T-helper 1 cell treated with Interleukin-12 subunit alpha and Interleukin-12 subunit beta and Interleukin-4 antibody, amounts not matched to agents 30 μg/mL and 1 μg/mL, for 36 hours (primary cell): ENCODE data around the gene SOWAHC.
"Not testable (repeated sequence)": the region's sequence is repeated elsewhere in the genome, so short reads cannot be mapped to it uniquely, and the experiment has no call there.

Source experiments
- H3K27ac Mint-ChIP-seq: one replicate; pipeline ENCODE4 v1.8.0; 2021; ENCODE audit warnings: mild to moderate bottlenecking, mixed read lengths
- H3K27me3 Mint-ChIP-seq: one replicate; pipeline ENCODE4 v1.8.0; 2021; ENCODE audit warnings: low read depth, mixed read lengths
- H3K36me3 Mint-ChIP-seq: one replicate; pipeline ENCODE4 v1.8.0; 2021; ENCODE audit warnings: low read depth, mixed read lengths
- H3K4me1 Mint-ChIP-seq: one replicate; pipeline ENCODE4 v1.8.0; 2021; ENCODE audit warnings: low read depth, mixed read lengths
- H3K4me3 Mint-ChIP-seq: one replicate; pipeline ENCODE4 v1.8.0; 2021; ENCODE audit warnings: mild to moderate bottlenecking, moderate library complexity, mixed read lengths
- H3K9me3 Mint-ChIP-seq: one replicate; pipeline ENCODE4 v1.8.0; 2021; ENCODE audit warnings: mixed read lengths

The SOWAHC gene, protein sequence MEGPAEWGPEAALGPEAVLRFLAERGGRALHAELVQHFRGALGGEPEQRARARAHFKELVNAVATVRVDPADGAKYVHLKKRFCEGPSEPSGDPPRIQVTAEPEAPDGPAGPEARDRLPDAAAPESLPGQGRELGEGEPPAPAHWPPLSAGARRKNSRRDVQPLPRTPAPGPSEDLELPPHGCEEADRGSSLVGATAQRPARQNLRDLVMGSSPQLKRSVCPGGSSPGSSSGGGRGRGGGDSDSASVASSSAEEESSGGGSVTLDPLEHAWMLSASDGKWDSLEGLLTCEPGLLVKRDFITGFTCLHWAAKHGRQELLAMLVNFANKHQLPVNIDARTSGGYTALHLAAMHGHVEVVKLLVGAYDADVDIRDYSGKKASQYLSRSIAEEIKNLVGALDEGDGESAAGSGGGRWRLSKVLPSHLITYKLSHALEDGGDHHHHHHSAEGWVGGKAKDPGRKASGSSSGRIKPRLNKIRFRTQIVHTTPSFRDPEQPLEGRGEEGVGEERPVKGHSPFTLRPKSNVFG

DNA sequence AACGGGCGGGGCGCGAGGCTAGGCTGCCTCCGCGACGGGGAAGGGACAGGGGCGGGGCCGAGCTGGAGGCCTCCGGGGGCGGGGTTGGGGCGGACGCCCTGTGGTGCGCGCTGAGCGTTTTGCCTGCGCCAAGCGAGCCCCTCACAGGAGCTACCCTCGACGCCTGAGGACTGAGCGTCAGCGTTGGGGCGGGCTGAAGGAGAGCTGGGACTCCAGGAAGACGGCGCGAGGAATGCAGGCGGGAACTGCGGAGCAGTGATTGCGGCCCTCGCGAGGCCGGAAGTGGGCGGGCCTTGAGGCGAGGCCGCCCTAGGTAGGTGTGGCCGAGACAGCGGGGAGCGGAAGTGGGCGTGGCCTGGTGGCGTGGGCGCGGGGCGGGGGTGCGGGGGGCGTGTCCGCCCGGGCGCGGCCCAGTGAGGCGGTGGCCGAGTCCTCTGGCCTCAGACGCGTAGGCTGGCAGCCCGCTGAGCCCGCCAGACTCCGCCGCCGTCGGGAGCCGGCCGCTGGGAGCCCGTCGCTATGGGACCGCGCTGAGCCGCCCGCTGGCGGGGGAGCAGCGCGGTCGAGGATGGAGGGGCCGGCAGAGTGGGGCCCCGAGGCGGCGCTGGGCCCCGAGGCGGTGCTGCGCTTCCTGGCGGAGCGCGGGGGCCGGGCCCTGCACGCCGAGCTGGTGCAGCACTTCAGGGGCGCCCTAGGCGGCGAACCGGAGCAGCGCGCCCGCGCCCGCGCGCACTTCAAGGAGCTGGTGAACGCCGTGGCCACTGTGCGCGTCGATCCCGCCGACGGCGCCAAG, at the start of gene SOWAHC, which contains the start of gene SEPTIN10:
SOWAHC (plus strand) TSS at position 443 of the 793 bp plus-strand sequence; CDS start at position 569, 126 bp downstream.
SEPTIN10 (minus strand) TSS at position 45 of the 793 bp plus-strand sequence. CDS start 139 bp downstream, outside the sequence.
- Mint-ChIP-seq H3K36me3 (peaks cover 6% of the 10 kb centered on the region), H3K4me1 (peaks cover 12% of the 10 kb centered on the region), H3K27me3 (peaks cover 83% of the 10 kb centered on the region), H3K4me3 (peak within 1 kb of the TSS; percentile 82), H3K27ac (peak within 1 kb of the TSS; percentile 68), H3K9me3 (no peaks in the 10 kb centered on the region)

DNA sequence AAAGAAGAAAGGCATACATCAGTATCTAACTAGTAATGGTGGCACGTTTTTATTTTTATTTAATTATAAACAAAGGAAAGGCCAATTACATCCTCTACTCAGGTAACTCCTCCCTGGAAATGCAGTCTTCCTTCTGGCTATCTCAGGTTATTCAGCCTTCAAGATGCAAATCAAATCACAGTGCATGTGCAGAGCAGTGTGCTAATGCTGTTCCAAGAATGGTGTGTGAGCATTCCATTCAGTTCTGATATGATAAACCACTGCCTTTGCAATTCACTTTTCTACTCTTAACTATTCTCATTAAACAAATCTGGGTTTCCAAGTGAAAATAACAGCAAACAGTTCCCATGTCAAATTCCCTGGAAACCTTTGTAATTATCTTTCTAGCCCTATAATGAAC, 38.8 kb upstream of the SOWAHC start:
- no peaks in the 10 kb centered on the region for H3K9me3 Mint-ChIP-seq
- H3K36me3 Mint-ChIP-seq = no peaks in the 10 kb centered on the region
- no peaks in the 10 kb centered on the region for H3K4me1 Mint-ChIP-seq
- no peak overlapping the region for H3K4me3 Mint-ChIP-seq
- H3K27ac Mint-ChIP-seq = no peak overlapping the region
- H3K27me3 Mint-ChIP-seq = peaks cover 6% of the 10 kb centered on the region

DNA sequence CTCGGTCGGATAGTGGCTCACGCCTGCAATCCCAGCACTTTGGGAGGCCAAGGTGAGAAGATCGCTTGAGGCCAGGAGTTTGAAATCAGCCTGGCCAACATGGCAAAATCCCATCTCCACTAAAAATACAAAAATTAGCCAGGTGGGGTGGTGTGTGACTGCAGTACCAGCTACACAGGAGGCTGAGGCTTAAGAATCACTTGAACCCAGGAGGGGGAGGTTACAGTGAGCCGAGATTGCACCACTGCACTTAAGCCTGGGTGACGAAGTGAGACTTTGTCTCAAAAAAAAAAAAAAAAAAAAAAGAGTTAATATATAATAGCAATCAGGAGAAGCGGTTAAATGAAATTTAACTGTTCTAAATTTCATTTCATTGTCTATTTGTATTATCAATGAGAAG, 36.5 kb upstream of the SOWAHC start:
- not testable (repeated sequence) for H3K36me3 Mint-ChIP-seq, H3K4me3 Mint-ChIP-seq, H3K27me3 Mint-ChIP-seq, H3K27ac Mint-ChIP-seq, H3K4me1 Mint-ChIP-seq, H3K9me3 Mint-ChIP-seq

DNA sequence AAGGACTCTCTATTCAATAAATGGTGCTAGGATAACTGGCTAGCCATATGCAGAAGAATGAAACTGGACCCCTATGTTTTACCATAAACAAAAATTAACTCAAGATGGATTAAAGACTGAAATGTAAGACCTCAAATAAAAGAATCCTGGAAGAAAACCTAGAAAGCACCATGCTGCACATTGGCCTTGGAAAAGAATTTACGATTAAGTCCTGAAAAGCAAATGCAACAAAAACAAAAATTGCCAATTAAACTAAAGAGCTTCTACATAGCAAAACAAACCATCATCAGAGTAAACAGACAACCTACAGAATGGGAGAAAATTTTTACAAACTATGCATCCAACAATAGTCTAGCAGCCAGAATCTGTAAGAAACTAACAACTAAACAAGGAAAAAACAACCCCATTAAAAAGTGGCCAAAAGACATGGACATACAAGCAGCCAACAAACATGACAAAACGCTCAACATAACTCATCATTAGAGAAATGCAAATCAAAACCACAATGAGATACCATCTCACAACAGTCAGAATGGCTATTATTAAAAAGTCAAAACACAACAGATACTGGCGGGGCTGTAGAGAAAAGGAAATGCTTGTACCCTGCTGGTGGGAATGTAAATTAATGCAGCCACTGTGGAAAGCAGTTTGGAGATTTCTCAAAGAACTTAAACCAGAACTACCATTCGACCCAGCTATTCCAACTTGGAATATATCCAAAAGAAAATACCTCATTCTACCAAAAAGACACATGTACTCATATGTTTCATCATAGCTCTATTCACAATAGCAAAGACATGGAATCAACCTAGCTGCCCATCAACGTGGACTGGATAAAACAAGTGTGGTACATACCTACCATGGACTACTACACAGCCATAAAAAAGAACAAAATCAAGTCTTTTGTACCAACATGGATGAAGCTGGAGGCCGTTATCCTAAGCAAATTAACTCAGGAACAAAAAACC, 31.0 kb upstream of the SOWAHC start:
- Mint-ChIP-seq H3K27me3 (peaks cover 18% of the 10 kb centered on the region), H3K9me3 (no peaks in the 10 kb centered on the region), H3K4me1 (no peaks in the 10 kb centered on the region), H3K27ac (no peak overlapping the region), H3K36me3 (no peaks in the 10 kb centered on the region), H3K4me3 (no peak overlapping the region)

DNA sequence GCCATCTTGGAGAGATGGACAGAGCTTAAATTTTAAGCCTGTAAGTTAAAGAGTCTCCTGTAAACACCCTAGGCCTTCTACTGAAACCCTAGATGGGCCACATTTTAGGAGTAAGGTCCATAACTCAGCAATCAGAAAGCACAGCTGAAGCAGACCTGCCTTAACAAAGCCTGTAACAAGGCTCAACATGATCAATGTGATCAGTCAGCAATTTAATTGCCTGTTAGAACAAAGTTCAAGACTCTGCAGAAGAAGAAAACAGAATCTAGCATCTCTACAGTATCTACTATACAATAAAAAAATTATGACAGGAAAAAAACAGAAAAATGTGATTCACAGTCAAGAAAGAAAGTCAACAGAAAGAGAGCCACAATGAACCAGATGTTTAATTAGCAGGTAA, 27.5 kb upstream of the SOWAHC start:
- Mint-ChIP-seq H3K4me1 (no peaks in the 10 kb centered on the region), H3K36me3 (no peaks in the 10 kb centered on the region), H3K9me3 (no peaks in the 10 kb centered on the region), H3K4me3 (no peak overlapping the region), H3K27ac (no peak overlapping the region), H3K27me3 (peaks cover 18% of the 10 kb centered on the region)

DNA sequence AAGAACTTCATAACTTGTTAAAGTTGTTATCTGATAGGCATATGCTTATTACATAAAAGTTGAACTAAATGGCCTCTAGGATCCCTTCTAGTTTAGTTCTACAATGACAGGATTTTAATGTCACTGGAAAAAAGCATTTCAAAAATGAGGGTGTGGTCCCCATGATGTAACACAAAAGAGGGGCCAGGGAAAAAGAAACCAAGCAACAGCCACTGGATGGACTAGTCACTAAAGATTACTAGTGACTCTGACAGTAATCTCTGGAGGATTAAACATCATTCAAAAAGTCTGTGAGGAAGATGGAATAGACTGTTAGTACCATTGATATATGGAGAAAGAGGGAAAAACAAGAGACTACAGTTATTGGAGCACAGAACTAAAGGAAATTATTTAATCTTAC, 23.0 kb upstream of the SOWAHC start:
- Mint-ChIP-seq H3K9me3 (no peaks in the 10 kb centered on the region), H3K4me3 (no peak overlapping the region), H3K36me3 (no peaks in the 10 kb centered on the region), H3K4me1 (no peaks in the 10 kb centered on the region), H3K27ac (no peak overlapping the region), H3K27me3 (peaks cover 7% of the 10 kb centered on the region)

DNA sequence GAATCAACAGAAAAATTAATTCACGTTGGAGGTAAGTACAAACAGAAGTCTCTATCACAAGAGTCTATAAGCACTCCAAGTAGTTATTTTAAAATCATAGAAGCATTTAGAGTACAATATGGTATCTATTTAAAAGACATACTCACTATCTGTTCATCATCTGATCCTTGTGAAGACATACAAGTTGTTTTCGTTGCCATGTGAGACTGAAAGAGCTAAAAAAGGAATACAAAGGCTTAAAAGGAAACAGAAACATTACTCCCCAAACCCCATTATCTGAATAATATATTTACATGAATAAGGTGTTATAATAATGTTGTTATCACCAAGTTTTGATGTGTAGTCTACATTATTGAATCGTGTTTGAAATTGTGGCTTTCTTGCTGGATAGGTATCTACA, 21.3 kb upstream of the SOWAHC start:
- Mint-ChIP-seq H3K4me3 (no peak overlapping the region), H3K4me1 (no peaks in the 10 kb centered on the region), H3K27ac (no peak overlapping the region), H3K27me3 (no peaks in the 10 kb centered on the region), H3K36me3 (no peaks in the 10 kb centered on the region), H3K9me3 (no peaks in the 10 kb centered on the region)

DNA sequence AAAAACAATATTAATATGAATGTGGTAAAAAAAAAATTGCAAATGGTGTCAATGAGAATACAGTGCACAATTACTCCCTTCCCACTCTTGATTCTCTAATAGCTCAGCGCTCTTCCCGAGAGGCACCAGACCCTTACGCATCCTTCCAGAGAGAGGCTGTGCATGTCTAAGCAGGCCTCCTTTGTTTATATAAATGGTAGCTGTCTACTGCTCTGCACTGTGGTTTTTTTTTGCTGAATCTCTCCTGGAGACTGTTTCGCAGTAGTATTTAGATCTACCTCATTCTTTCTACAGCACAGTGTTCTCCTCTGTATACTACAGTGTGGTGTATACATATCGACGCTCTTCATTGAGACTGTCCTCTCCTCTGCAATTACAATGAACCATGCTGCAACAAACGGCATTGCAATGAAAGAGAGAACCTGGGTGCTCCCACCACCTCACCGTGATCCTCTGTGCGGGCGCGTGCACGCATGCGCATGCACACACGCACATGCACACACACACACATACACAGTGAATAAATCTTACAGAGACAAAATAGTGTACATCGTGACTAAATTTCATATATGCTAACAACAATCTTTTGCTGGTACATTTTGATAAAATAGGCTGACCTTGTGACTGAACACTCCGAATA, 19.8 kb upstream of the SOWAHC start:
- Mint-ChIP-seq H3K4me3 (no peak overlapping the region), H3K36me3 (no peaks in the 10 kb centered on the region), H3K27me3 (no peaks in the 10 kb centered on the region), H3K9me3 (no peaks in the 10 kb centered on the region), H3K27ac (no peak overlapping the region), H3K4me1 (no peaks in the 10 kb centered on the region)

DNA sequence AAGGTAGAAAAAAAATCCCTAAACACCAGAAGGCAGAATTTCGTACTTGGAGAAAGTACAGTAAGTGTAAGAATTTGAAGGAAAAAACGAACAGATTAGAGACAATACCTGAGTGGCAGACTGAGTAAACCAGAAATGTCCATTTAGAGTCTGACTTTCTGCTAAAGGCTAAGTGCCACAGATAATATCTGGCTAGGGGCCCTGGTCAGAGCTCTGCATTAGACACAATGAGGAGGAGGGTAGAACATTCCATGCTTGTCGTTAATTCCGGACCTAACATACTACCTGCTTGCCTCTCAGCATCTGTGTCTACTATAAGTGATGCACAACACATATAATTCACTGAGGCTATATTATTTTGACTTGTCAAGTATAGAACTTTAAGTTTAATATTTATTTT, 18.5 kb upstream of the SOWAHC start:
- peaks cover 4% of the 10 kb centered on the region for H3K27me3 Mint-ChIP-seq
- H3K4me1 Mint-ChIP-seq = no peaks in the 10 kb centered on the region
- H3K27ac Mint-ChIP-seq = no peak overlapping the region
- no peaks in the 10 kb centered on the region for H3K36me3 Mint-ChIP-seq
- H3K4me3 Mint-ChIP-seq = no peak overlapping the region
- H3K9me3 Mint-ChIP-seq = no peaks in the 10 kb centered on the region

DNA sequence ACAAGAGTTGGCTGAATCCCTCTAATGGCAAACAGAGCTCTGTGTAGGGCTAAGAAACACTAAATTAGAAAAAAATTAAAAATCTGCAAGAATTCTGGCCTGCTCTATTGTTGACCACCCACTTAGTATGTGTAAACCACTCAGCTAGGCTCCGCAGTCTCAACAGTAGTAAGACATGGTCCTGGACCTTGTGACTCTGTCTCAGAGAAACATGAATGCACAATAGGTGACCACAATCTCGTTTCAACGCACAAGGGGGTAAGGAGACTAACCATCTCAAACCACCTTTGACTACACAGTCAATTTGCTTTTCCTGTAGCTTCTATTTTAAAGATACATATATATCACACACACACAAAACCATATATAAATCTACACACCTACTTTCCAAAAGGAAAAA, 16.9 kb upstream of the SOWAHC start:
- Mint-ChIP-seq H3K4me3 (no peak overlapping the region), H3K36me3 (no peaks in the 10 kb centered on the region), H3K4me1 (no peaks in the 10 kb centered on the region), H3K27ac (no peak overlapping the region), H3K9me3 (no peaks in the 10 kb centered on the region), H3K27me3 (peaks cover 8% of the 10 kb centered on the region)

DNA sequence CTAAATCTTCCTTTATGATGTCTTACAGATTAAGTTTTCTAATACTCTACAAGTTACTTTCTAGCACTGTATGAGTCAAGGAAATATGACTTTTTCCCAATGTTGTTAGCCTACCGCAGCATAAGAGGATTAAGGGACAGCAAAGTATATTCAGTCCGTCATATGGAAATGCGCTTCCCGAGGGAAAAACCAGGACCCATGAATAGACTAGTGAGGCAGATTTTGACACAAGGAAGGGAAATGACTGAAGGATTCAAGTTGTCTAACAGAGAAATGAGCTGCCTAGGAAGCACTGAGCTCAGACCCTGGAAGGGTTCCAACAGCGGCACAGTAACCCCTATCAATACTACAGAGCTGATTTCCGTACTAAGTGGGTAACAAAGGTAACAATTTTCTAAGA, 12.4 kb upstream of the SOWAHC start:
- peaks cover 12% of the 10 kb centered on the region for H3K27me3 Mint-ChIP-seq
- no peaks in the 10 kb centered on the region for H3K36me3 Mint-ChIP-seq
- no peaks in the 10 kb centered on the region for H3K4me1 Mint-ChIP-seq
- H3K4me3 Mint-ChIP-seq = no peak overlapping the region
- no peak overlapping the region for H3K27ac Mint-ChIP-seq
- H3K9me3 Mint-ChIP-seq = no peaks in the 10 kb centered on the region

DNA sequence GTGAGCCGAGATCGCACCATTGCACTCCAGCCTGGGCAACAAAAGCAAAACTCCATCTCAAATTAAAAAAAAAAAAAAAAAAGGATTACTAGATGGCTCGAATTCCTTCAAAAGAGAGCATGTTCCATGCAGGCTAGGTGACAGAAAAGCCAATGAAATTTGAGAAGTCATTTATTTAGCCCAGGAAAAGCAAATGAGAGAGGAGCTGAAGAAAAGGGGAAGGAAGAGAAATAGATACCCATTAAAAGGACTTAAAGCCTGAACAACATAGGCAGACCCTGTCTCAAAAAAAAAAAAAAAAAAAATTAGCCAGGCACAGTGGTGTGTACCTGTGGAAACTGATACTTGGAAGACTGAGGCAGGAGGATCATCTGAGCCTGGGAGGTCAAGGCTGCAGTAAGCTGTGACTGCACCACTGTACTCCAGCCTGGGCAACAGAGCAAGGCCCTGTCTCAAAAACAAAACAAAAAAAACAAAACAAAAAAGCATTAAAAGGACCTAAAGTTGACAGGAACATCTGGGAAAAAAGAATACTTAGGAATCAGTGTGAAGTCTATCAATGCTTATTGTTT, 11.5 kb upstream of the SOWAHC start:
- Mint-ChIP-seq H3K9me3 (no peaks in the 10 kb centered on the region), H3K4me3 (no peak overlapping the region), H3K4me1 (no peaks in the 10 kb centered on the region), H3K27me3 (peaks cover 14% of the 10 kb centered on the region), H3K27ac (no peak overlapping the region), H3K36me3 (no peaks in the 10 kb centered on the region)

DNA sequence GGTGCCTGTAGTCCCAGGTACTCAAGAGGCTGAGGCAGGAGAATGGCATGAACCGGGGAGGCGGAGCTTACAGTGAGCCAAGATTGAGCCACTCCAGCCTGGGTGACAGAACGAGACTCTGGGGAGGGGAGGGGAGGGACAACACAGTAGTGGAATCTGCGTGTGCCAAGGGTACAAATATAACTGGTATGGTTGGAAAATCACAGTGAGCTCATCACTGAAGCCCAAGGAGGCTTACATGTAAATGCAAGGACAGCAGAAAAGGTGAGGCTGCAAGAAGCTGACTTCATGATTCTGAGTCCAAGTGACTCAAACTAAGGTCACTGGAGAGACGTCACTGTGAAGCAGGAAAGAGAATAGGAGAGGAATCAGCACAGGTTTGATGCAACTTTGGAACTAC, 9.6 kb upstream of the SOWAHC start:
- Mint-ChIP-seq H3K27ac (no peak overlapping the region), H3K4me1 (peaks cover 4% of the 10 kb centered on the region), H3K4me3 (no peak overlapping the region), H3K36me3 (no peaks in the 10 kb centered on the region), H3K27me3 (peaks cover 32% of the 10 kb centered on the region), H3K9me3 (no peaks in the 10 kb centered on the region)
